Kidney (tissue), 14 donors: ENCODE results near the gene CELF1. TPM values are rescaled to one million over a fixed set of nuclear protein-coding genes. Genes with fewer than 3 reads are reported as not detected.

Source experiments
- DNase-seq, 5 donors: peaks; one replicate each; pipeline ENCODE4 v3.0.0-alpha.2; 2013 to 2020
- FAIRE-seq: peaks from 2 replicates; lab custom pipeline; 2012; peaks lifted over from hg19 to GRCh38; lab: Jason Lieb, UNC
- H3K27ac ChIP-seq, 2 donors: one replicate each; pipeline ENCODE4 v1.7.0; 2013; ENCODE audit warnings: low read depth in 2 of 2, low read length in 2 of 2, inconsistent platforms in 1 of 2
- H3K27me3 ChIP-seq: one replicate; pipeline ENCODE4 v1.7.1; 2013; ENCODE audit warnings: low read length, inconsistent platforms; ENCODE audit not compliant: control insufficient read depth, insufficient read depth
- H3K36me3 ChIP-seq, 3 donors: one replicate each; pipeline versions ENCODE4 v1.7.0 to v1.7.1; 2013; ENCODE audit warnings: low read length in 3 of 3, control low read depth in 1 of 3, inconsistent platforms in 1 of 3; ENCODE audit not compliant: insufficient read depth in 3 of 3, control insufficient read depth in 2 of 3
- H3K4me1 ChIP-seq, 3 donors: one replicate each; pipeline versions ENCODE4 v1.7.0 to v1.7.1; 2013; ENCODE audit warnings: low read length in 3 of 3, inconsistent platforms in 1 of 3, low read depth in 1 of 3; ENCODE audit not compliant: control insufficient read depth in 2 of 3, insufficient read depth in 2 of 3
- H3K4me3 ChIP-seq, 3 donors: one replicate each; pipeline versions ENCODE4 v1.7.0 to v1.8.1; 2013; ENCODE audit warnings: low read length in 3 of 3, control low read depth in 1 of 3, inconsistent platforms in 1 of 3
- H3K9ac ChIP-seq, 3 donors: one replicate each; pipeline versions ENCODE4 v1.7.0 to v1.7.1; 2013; ENCODE audit warnings: low read length in 3 of 3, control low read depth in 1 of 3, inconsistent platforms in 1 of 3
- H3K9me3 ChIP-seq, 3 donors: one replicate each; pipeline versions ENCODE4 v1.7.0 to v1.7.1; 2013; ENCODE audit warnings: low read length in 3 of 3, control low read depth in 1 of 3, inconsistent platforms in 1 of 3; ENCODE audit not compliant: control insufficient read depth in 2 of 3, insufficient read depth in 1 of 3
- intact Hi-C: fragments of 100-400 bp; cut with DNase I; formaldehyde crosslinking; loops from one replicate; pipeline ENCODE4 v1.11.1; 2022
- polyA plus RNA-seq: library from polyadenylated mRNA; stranded (reverse); fragments of 350-450 nt; fragmentation: Illumina TruSeq; extraction: RNeasy Lipid Tissue Mini Kit (QIAGEN cat#74804); gene quantifications from one replicate; pipeline ENCODE4 v1.2.3, GENCODE V29; 2014; ENCODE audit warnings: low read depth, low replicate concordance; ENCODE audit not compliant: insufficient read depth
- total RNA-seq: library from RNA; stranded (reverse); fragmentation: NEBNext Ultra II Directional; extraction: Animal tissue kit (Norgen Biotek cat#: 25700); gene quantifications from one replicate; pipeline ENCODE4 v1.2.1, GENCODE V29; 2021
- TF ChIP-seq, protein P1 (sequence below): IDR thresholded peaks from 3 replicates; pipeline ENCODE4 v1.5.1; 2012; ENCODE audit warnings: mild to moderate bottlenecking, moderate library complexity, borderline replicate concordance; ENCODE audit not compliant: insufficient read depth; ENCODE audit errors: extremely low read depth
- donor health status: control.
- donor health status: control.
- donor health status: control.
- donor health status: control.
- donor health status: control.
- donor health status: DM: yes; HTN: yes; CAD: no.
- donor health status: Normal renal cell carcinoma (clear cell type).

CELF1 gene
- total and polyA plus RNA-seq, 2 donors from 2014 or later, result 30.8 to 115 TPM

DNA sequence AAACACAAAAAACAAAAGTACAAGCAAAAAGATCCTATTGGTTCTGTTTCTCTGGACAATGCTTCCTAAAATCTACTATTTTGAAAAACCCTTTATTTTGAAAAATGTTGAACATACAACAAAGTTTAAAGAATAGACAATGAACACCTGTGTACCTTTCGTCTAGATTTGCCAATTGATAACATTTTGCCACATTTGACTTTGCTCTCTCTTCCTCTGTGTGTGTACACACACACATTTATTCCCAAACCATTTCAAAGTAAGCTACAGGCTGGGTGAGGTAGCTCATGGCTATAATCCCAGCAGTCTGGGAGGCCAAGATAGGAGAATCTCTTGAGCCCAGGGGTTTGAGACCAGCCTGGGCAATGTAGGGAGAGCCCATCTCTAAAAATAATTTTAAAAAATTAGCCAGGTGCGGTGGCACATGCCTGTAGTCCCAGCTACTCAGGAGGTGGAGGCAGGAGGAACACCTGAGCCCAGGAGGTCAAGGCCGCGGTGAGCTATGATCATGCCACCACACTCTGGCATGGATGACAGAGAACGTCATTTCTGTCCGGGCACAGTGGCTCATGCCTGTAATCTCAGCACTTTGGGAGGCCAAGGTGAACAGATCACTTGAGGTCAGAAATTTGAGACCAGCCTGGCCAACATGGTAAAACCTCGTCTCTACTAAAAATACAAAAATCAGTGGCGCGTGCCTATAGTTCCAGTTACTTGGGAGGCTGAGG, 121.4 kb downstream of the CELF1 start:
- DNase-seq, result no peak
- Histone ChIP-seq H3K4me1 (no peaks in the 10 kb centered on the region), H3K27me3 (no peaks in the 10 kb centered on the region), H3K27ac (no peak overlapping the region), H3K36me3 (no peaks in the 10 kb centered on the region), H3K9me3 (no peaks in the 10 kb centered on the region), H3K4me3 (no peak overlapping the region), H3K9ac (no peak overlapping the region)
- intact Hi-C loops, result no loop called here
- TF ChIP-seq, protein P1, sequence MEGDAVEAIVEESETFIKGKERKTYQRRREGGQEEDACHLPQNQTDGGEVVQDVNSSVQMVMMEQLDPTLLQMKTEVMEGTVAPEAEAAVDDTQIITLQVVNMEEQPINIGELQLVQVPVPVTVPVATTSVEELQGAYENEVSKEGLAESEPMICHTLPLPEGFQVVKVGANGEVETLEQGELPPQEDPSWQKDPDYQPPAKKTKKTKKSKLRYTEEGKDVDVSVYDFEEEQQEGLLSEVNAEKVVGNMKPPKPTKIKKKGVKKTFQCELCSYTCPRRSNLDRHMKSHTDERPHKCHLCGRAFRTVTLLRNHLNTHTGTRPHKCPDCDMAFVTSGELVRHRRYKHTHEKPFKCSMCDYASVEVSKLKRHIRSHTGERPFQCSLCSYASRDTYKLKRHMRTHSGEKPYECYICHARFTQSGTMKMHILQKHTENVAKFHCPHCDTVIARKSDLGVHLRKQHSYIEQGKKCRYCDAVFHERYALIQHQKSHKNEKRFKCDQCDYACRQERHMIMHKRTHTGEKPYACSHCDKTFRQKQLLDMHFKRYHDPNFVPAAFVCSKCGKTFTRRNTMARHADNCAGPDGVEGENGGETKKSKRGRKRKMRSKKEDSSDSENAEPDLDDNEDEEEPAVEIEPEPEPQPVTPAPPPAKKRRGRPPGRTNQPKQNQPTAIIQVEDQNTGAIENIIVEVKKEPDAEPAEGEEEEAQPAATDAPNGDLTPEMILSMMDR, result no peak
- FAIRE-seq, result no peak

DNA sequence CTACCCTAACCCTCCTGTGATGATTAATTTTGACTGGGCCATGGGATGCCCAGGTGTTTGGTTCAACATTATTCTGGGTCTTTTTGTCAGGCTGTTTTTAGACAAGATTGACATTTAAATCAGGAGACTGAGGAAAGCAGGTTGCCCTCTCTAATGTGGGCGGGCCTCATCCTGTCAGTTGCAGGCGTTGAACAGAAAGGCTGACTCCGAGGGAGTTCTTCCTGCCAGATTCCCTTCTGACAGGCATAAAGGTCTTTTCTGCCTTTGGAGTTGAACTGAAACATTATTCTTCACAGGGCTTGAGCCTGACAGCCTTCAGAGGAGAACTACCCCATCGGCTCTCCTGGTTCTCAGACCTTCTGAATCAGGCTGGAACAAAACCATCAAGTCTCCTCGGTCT, 122.4 kb downstream of the CELF1 start:
- FAIRE-seq, result no peak
- H3K9ac ChIP-seq, result no peak overlapping the region
- H3K36me3 ChIP-seq, result no peaks in the 10 kb centered on the region
- H3K27ac ChIP-seq, result no peak overlapping the region
- no peak overlapping the region for H3K4me3 ChIP-seq
- DNase-seq, result no peak
- H3K4me1 ChIP-seq, result peaks cover 0 to under 1% (median 0%) of the 10 kb centered on the region in 3 donors
- TF ChIP-seq, protein P1, result no peak
- intact Hi-C loops, result no loop called here
- H3K27me3 ChIP-seq, result no peaks in the 10 kb centered on the region
- H3K9me3 ChIP-seq, result no peaks in the 10 kb centered on the region

DNA sequence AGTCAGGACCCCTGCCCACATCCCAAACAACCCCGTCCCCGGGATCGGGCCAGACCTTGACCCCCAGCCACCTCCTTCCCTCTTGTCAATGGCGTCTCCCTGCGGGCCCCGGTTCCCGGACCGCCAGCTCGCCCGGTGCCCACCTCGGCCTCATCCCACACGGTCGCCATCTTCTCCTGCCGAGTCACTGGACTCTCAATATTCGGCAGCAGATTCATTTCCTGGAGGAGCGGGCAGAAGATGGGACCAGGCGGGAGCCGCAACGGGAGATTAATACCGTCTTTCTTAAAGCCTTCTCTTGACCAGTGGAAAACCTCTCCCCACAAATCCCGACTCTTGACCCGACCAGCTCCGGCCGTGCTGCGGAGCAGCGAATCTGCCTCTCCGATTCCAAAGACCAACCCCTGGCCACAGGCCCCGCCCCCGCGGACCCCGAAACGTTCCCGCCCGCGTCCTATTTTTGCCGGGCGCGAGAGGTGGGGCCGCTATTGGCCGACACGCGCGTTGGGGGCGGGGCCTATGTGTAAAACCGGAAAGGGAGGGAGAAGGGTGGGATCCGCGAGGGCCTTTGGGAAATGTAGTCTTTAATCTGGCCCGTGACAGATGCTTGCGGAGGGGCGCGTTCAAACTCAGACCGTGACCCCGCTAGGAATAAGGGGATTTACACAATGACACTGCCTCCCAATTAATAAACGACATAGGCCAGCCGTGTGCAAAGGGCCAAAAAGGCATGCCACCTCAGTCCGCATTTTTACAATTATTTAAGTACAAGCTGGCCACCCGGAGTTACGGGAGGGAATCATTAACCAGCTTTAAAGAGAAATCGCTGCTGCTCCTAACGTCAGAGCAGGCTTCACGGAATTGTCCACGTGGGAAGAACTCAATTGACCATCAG, 126.6 kb downstream of the CELF1 start, which contains the start of gene PSMC3:
Gene PSMC3, minus strand, starts transcription at position 378 of the 895 bp plus-strand sequence. Its CDS starts 160 bp downstream, at position 218.
- H3K9ac ChIP-seq, result peak within 1 kb of the TSS; percentile 91 to 94 (median 92)
- intact Hi-C loops, result no loop called here
- H3K27ac ChIP-seq, result peak within 1 kb of the TSS; percentile 95 to 96
- DNase-seq (peak; percentile 98 to 99 (median 99)), FAIRE-seq (peak; percentile 78)
- peaks cover 0 to 19% (median 15%) of the 10 kb centered on the region in 3 donors for H3K36me3 ChIP-seq
- peaks cover 4 to 8% (median 6%) of the 10 kb centered on the region in 3 donors for H3K4me1 ChIP-seq
- TF ChIP-seq, protein P1, result no peak
- peak within 1 kb of the TSS; percentile 83 to 94 (median 92) for H3K4me3 ChIP-seq
- no peaks in the 10 kb centered on the region for H3K27me3 ChIP-seq
- no peaks in the 10 kb centered on the region for H3K9me3 ChIP-seq
